Measurements from ENCODE around the gene DYNC1I1.

DYNC1I1 gene

DNA sequence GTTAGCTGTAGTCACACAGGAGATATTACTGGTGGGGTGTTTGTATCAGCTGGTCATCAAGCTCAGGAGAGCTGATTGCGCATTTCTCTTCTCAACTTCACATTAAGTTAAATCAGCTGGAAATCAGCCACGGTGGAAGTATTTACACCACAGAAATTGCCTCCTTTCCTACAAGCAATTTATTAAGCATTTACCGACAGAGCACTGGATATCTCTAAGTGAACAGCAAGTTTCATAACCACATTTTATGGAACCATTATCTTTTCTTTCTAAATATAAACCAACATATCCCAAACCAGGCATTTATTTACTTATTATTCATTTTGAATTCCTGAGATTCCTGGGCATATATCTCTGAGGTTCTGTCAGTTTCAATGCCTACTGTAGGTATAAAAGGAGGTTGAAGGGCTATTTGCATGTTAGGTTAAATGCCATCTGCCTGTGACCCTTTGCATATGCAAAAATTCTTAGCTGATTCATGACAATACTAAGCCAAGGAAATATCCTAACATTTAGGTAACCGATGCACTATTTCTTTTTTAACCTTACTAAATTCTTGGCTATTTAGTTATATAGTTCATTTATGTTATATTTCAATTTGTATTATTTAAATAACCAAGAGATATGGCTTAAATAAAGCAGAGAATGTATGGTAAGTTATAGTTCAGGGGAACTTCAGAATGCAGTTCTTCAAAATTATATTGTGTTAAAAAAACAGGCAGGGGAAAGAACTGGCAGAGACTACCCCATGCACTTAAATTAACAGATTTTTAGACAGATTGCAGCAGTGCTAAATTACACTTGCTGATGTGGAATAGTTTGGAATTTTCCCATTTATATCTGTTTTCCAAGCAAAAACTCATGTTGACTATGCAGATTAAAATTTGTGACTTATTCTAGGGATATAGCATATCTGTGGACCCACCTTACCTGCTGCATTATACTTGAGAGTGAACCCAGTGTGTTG is 56.8 kb downstream of the DYNC1I1 start:
- Histone ChIP-seq H3K27ac (no peak overlapping the region), H3K4me2 (no peak overlapping the region), H3K36me3 (no peaks in the 10 kb centered on the region), H3K9ac (no peak overlapping the region), H4K20me1 (no peaks in the 10 kb centered on the region), H3K4me1 (no peaks in the 10 kb centered on the region), H3K27me3 (no peaks in the 10 kb centered on the region), H3K9me3 (replicated peaks in 1 of 11) (no peaks in the 10 kb centered on the region), H3K4me3 (no peak overlapping the region)
- no peak for TF ChIP-seq Cebpa-rat (IDR thresholded peaks at IDR 0.05)

DNA sequence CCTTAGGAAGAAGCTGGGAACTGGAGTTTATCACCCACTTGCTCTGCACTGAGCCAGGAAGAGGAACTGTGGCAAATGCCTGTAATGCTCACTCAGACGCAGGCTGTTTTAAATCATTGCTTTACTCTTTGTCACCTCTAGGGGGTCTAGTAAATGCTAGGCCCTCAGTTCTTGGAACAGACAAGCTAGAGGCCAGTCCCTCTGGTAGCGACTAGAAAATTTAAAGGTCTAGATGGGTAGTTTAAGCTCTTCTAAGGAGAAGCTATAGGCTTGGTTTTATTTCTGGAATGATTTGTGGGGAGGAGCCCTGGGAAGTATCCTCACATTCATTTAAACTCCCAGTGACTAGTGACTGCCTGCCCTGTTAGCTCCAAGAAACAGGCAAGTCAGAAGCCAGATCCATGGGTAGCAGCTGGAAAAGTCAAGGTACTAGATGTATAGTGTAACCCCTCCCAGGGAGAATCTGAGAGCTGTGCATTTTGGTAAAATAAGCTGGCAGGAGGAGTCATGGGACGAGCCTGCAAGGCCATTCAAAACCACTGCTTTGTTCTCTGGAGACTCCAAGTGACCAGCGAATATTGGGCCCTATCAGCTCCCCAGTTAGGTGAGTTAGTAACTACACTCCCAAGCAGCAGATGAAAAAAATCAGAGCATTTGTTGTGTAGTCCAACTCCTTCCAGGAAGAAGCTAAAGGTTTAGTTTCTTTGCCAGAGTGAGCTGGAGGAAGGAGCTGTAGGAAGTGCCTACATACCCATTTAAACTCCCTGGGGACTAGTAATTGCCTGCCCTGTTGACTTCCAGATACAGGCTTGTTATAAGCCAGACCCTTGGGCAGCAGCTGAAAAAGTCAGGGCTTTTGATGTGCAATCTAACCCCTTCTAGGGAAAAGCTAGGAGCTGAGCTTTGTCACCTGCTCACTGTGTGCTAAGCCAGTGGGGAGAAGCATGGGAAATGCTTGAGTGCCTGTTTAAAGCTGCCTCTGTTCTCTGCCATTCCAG is 68.9 kb downstream of the DYNC1I1 start:
- TF ChIP-seq Cebpa-rat (IDR thresholded peaks at IDR 0.05): no peak
- no peak overlapping the region for H3K9ac ChIP-seq

DNA sequence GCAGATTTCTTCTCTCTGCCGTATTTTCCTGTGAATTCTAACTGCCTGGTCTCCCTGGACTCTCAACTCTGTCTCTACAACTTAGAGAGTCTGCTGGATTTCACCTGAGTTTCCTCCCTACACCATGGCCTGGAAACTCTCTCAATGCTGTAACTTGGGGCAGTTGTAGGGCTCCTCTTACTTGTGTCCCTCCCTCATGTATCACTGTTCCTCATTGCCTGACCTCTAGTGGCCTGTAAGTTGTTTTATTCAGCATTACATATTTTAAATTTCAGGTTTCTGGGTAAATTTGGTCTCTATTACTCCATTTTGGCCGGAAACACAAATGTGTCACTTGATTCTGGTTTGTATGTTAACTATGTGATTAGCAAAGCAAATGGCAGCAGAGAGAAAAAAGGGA is 70.9 kb downstream of the DYNC1I1 start:
- Histone ChIP-seq H3K27ac (no peak overlapping the region), H3K9me3 (replicated peaks in 1 of 11) (peaks cover 0 to 16% (median 3%) of the 10 kb centered on the region in 11 experiments; a peak in 9 of 22 replicates), H3K9ac (no peak overlapping the region), H3K4me2 (no peak overlapping the region), H3K4me3 (no peak overlapping the region), H4K20me1 (no peaks in the 10 kb centered on the region), H3K27me3 (no peaks in the 10 kb centered on the region), H3K4me1 (peaks cover 0 to 12% (median 10%) of the 10 kb centered on the region in 10 experiments; a peak in 15 of 20 replicates), H3K36me3 (no peaks in the 10 kb centered on the region)
- no peak for TF ChIP-seq Cebpa-rat (IDR thresholded peaks at IDR 0.05)

More for the DNA sequence above, 68.9 kb downstream of the DYNC1I1 start:
- no peak overlapping the region for H3K4me3 ChIP-seq
- H3K4me2 ChIP-seq: peak overlapping the region in 10 of 11 experiments; percentile 15 to 57 (median 44); a peak in 18 of 22 replicates
- H3K27ac ChIP-seq: no peak overlapping the region
- no peaks in the 10 kb centered on the region for H3K27me3 ChIP-seq
- no peaks in the 10 kb centered on the region for H3K36me3 ChIP-seq
- H4K20me1 ChIP-seq: no peaks in the 10 kb centered on the region
- peaks cover 0 to 12% (median 10%) of the 10 kb centered on the region in 10 experiments; a peak in 15 of 20 replicates for H3K4me1 ChIP-seq
- H3K9me3 ChIP-seq (replicated peaks in 1 of 11): peaks cover 0 to 16% (median 5%) of the 10 kb centered on the region in 11 experiments; a peak in 10 of 22 replicates

DNA sequence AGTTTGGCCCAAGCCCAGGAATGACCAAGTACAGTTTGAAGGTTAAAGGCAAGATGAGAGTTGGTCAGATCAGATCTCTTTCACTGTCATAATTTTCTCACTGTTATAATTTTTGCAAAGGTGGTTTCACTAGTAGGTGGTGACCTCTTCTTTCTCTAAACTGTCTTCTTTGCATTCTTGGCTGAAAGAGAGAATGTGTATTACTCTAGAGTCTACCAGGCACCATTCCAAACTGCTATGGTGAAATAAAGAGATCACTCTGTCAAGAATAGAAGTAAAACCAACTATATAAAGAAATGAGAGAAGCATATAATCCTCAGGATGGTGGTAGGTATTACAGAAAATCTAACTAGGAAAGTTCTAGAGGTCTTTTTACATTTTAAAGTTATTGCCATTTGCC is 72.7 kb downstream of the DYNC1I1 start:
- Histone ChIP-seq H3K9me3 (replicated peaks in 1 of 11) (peaks cover 0 to 10% (median 0%) of the 10 kb centered on the region in 11 experiments; a peak in 5 of 22 replicates), H3K4me2 (no peak overlapping the region), H3K27ac (no peak overlapping the region), H3K36me3 (no peaks in the 10 kb centered on the region), H3K9ac (no peak overlapping the region), H3K27me3 (no peaks in the 10 kb centered on the region), H4K20me1 (no peaks in the 10 kb centered on the region), H3K4me1 (peaks cover 0 to 12% (median 10%) of the 10 kb centered on the region in 10 experiments; a peak in 15 of 20 replicates), H3K4me3 (no peak overlapping the region)
- TF ChIP-seq Cebpa-rat (IDR thresholded peaks at IDR 0.05): no peak

DNA sequence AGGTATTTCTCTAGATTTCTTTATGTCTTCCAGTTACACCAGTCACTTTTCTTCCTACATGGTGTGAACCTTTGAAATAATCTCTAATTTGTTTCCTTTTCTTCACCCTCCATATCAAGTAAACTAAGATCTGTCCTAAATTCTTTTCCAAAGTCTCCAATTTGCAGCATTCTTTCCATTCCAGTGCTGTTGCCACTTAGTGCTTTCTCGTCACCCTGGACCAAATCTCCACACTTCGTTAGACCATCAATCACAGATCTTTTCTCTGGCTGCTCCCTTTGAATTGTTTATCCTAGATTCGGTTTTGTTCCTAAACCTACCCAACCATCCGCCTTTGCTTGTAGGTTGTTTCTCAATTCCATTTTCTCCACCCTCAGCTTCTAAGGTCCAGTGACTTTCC is 74.7 kb downstream of the DYNC1I1 start:
- no peaks in the 10 kb centered on the region for H3K36me3 ChIP-seq
- H4K20me1 ChIP-seq: no peaks in the 10 kb centered on the region
- no peak overlapping the region for H3K27ac ChIP-seq
- no peak overlapping the region for H3K4me3 ChIP-seq
- H3K9ac ChIP-seq: no peak overlapping the region
- H3K9me3 ChIP-seq (replicated peaks in 1 of 11): no peaks in the 10 kb centered on the region
- H3K4me1 ChIP-seq: peaks cover 0 to under 1% (median 0%) of the 10 kb centered on the region in 10 experiments; a peak in 3 of 20 replicates
- no peak overlapping the region for H3K4me2 ChIP-seq
- TF ChIP-seq Cebpa-rat (IDR thresholded peaks at IDR 0.05): no peak
- no peaks in the 10 kb centered on the region for H3K27me3 ChIP-seq

DNA sequence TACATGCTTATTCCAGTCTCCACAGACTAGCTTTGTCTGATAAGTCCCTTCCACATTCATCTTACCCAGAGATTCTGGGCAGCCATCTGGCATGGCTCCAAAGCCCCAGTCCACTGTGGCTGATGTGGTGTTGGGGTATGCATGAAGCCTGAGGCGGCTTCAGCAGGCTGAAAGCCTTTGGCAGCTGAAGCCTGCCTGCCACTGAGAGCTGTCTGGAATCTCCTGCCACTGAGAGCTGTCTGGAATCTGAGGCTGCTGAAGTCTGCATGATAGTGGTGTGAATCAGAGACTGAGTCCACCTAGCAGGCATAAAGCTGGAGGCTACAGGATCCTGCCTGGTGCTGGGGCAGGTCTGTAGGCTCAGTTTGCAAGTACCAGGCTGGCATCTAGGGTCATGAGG is 87.1 kb downstream of the DYNC1I1 start:
- H3K27me3 ChIP-seq: no peaks in the 10 kb centered on the region
- H3K4me3 ChIP-seq: no peak overlapping the region
- no peak overlapping the region for H3K27ac ChIP-seq
- no peaks in the 10 kb centered on the region for H3K4me1 ChIP-seq
- no peaks in the 10 kb centered on the region for H3K9me3 ChIP-seq (replicated peaks in 1 of 11)
- H4K20me1 ChIP-seq: no peaks in the 10 kb centered on the region
- H3K36me3 ChIP-seq: no peaks in the 10 kb centered on the region
- no peak for TF ChIP-seq Cebpa-rat (IDR thresholded peaks at IDR 0.05)
- H3K9ac ChIP-seq: no peak overlapping the region
- no peak overlapping the region for H3K4me2 ChIP-seq

DNA sequence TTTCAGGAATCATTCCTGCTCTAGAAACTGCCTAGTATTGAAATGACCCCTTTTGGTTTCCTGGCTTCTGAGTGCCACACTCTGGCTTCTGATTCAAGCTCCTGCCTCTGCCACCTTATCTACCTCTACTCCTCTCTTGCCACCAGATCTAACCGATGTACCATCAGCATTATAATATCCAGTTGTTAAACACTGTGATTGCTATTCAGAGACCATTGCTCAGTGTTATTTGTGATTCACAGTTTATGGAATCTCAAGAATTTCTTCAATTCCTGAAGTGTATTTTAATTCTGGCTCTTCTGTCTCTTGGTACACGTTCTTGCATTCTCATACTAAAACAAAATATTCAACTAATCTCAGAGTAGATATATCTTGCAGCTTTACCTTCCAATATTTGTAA is 88.7 kb downstream of the DYNC1I1 start:
- H3K4me3 ChIP-seq: no peak overlapping the region
- H3K4me2 ChIP-seq: no peak overlapping the region
- no peak overlapping the region for H3K27ac ChIP-seq

DNA sequence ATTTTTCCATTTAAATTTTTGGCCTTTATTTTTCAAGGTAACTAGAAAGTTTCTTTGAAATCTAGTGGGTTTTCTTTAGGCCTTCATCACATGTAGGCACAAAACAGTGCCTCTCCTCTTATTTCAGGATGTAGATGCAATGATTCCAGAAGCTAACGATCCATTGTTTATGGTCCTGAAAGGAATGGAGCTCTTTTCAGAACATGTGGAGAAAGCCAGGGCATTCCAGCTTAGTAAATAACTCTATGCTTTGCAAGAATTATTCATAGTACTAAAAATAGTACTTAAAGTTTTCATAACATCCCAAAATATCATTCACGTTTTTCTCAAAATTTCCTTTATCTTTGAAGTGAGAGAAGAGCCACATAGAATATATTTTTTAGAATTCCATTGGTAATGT is 91.3 kb downstream of the DYNC1I1 start:
- Histone ChIP-seq H3K27ac (no peak overlapping the region), H3K9me3 (replicated peaks in 1 of 11) (no peaks in the 10 kb centered on the region), H3K9ac (no peak overlapping the region), H3K4me2 (no peak overlapping the region), H3K36me3 (no peaks in the 10 kb centered on the region), H4K20me1 (no peaks in the 10 kb centered on the region), H3K4me3 (no peak overlapping the region), H3K27me3 (no peaks in the 10 kb centered on the region), H3K4me1 (no peaks in the 10 kb centered on the region)
- TF ChIP-seq Cebpa-rat (IDR thresholded peaks at IDR 0.05): no peak

More for the DNA sequence above, 88.7 kb downstream of the DYNC1I1 start:
- Histone ChIP-seq H3K36me3 (no peaks in the 10 kb centered on the region), H3K4me1 (no peaks in the 10 kb centered on the region), H3K9me3 (replicated peaks in 1 of 11) (no peaks in the 10 kb centered on the region), H3K9ac (no peak overlapping the region), H4K20me1 (no peaks in the 10 kb centered on the region), H3K27me3 (no peaks in the 10 kb centered on the region)
- TF ChIP-seq Cebpa-rat (IDR thresholded peaks at IDR 0.05): no peak

Measured in BLaER1 treated with 17β-estradiol and CSF1 and Interleukin-3, amounts not matched to agents 10 nM and 100 nM (cell line).